ENCODE results near the gene SDF2.
A peak's percentile ranks its signal among the peaks of the same experiment; 100 is the strongest.

Gene SDF2, protein sequence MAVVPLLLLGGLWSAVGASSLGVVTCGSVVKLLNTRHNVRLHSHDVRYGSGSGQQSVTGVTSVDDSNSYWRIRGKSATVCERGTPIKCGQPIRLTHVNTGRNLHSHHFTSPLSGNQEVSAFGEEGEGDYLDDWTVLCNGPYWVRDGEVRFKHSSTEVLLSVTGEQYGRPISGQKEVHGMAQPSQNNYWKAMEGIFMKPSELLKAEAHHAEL
- total RNA-seq: 21.4 to 37.1 (median 29.5) reads per million in 18 experiments

DNA sequence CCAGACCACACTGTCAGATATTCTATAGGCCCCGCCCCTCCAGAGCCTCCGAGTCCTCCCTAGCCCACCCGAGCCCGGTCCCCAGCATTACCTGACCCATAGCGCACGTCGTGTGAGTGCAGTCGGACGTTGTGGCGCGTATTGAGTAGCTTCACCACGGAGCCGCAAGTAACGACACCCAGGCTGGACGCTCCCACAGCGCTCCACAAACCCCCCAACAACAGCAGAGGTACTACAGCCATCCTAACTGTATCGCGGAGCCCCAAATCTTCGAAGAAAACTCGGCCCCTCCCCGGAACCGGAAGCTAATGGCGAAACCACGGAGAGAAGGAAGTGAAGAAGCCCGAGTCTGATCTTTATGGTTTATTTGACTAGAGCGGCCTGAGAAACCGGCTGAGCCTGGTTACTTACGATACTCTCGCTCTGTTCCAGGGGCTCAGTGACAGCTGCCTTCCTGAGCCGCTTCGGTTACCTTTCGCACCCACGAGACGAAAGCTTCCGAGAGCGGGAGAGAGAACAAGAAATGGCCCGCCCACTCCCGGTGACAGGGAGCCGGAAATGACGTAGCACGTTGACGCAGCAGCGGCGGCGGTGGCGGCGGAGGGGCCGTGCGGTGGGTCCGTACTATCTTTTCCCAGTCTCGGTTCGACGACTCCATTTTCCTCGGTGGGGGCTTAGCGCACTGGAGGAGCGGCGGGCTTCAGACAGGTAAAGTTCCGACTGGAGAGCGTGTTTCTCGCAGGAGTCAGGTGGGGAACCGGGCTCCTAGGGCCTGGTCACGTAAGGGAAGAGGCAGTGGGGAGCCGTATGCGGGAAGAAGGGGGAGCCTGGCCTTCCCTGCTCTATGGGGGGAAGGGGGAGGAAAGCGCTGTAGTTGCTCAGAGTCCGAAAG is at the start of gene SDF2, which contains the start of gene SUPT6H:
TSS of gene SDF2 (minus strand) at position 272 of the 892 bp plus-strand sequence. CDS start at position 242, 30 bp downstream.
TSS of gene SUPT6H (plus strand) at position 571 of the 892 bp plus-strand sequence. CDS start 11,197 bp downstream, outside the sequence.
- peak; percentile 90 to 92 for DNase-seq

DNA sequence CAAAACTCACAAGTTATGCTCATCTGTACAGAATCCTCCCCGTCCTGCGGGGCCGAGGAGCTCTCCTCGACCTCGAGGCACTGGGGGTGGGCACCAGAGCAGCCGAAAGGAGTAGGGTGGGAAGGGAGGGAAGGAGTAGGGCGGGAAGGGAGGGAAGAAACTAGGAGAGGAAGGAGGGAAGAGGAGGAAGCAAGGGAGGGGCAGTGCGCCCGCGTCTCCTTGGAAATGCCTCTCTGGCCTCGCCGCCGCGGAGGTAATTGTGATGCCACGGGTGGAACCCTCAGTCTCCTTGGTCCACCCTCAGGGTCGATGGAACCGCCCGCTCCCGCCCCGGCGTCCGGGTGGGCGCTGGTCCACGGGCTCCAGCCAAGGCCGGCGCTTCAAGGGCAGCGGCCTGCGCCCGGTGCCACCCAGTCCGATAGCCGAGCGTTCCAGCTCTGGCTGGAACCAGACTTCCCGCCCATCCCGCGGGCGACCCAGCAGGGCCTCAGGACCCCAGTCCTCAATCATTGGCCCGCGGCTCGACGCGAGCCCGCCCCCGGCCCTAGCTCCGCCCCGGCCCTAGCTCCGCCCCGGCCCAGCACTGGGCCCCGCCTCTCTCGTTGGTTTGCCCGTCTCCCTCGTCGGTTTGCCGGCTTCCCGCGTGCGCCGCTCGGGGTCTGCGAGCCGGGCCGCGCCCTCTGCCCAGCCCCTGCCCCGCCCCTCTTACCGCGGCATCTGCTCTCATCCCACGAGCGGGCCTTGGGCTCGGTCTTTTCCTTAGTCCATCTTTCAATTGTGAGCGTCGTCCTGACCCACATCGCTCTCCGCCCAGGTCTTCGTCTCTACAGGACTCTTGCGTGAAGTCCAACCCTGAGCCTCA is 49.4 kb upstream of the SDF2 start:
- DNase-seq: peak; percentile 83

DNA sequence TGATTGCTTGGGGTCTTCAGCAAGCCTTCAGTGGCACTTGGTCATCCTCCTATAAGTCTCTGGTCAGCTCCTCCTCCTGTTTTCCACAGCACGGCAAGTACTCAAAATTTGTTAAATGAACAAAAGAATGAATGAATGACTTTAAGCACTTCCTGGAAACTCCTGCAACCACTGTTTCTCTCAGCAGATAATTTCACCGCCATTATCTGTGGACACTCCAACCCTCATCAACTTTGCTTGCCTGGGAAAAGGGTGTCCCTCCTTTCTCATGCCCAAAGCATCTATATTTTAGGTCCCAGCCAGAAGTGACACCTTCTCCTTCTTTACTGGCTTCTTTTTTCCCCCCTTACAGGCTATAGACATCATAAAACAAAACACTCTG is 45.6 kb upstream of the SDF2 start:
- DNase-seq: no peak

DNA sequence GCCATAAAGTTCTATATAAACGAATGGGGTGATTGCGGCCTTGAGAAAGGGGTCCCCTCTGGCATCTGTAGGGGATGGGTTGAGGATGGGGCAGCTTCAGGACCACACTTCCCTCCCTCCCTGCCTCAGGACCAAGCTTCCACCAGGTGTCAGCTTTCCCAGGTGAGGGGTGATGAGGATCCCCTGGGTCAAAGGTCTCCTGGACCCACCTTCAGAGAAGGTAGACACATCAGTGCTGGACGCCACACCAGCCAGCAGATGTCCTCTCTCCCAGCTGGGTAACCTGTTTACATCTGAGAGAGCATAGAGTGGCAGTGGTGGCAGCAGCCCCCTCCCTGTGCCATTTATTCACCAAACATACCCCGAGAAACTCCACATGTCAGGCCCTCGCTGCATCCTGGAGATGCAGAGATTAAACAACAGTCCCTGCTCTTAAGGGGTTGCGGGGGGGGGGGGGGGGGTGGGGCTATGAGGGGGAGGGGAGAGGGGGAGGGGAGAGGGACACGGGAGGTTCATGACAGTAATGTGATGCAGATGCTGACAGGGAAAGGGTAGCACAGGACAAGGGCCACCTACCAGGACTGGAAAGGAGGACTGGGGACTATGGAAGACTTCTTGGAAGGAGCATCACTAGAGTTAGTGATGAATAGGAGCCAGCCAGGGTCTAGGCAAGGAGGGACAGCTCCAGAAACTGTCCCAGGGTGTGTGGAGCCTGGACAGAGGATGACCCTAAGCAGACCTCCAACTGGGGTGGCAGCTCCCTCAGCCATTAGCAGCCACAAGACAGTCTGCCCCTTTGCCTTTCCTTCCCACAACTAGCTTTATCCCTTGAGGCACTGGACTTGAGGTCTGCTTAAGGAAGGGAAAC is 45.0 kb upstream of the SDF2 start:
- DNase-seq: no peak

DNA sequence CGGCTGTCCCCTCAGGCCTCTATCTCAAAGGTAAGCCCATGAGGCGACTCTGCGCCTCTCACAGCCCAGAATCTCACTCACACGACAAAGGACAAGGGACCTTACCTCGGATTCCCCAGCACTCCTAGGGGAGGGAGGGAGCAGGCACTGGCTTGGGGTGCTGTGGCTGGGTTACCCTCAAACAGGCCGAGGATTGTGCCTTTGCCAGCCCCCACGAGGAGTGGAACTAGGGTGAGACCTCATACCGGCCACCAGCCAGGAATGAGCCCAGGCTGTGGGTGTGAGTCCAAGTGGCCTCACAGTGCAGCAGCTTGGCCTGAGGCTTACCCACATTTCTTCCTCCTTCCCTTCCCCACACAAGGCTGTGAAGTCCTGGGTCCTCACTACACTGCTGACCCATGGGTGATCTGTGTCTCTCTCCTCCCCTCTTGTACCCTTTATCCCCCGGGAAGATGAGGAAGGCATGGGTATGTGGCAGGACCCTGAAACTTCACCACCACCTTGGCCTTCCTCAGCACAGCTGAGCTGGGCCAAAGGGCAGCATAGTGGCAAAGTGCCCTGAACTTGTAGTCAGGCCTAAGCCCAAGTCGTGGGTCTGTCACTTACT is 44.1 kb upstream of the SDF2 start:
- DNase-seq: no peak

DNA sequence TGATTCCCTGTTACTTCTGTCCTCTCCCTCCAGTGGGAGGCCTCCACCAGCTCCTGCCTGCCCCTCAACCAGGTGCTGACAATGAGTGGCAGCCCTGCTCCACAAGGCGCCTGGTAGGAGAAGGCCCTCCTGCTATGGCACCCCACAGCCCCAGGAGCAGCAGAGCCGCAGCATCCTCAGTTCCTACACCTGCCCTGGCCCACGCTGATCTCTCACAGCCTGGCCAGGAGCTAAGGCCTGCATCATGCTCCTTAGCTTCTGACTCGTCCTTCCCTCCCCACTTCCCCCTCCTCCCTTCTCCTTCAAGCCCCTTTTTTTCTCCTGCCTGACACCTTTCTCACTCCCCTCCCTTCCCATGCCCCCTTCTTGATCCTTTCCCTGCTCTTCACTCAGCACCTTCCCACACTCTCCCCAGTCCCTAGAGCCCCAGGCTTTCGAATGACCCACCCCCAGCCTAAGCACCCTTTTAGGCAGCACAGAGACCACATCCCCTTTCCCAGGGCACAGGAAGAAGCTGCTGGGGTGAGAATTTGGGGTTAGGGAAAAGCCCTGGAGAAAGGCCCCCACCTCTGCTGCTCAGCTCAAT is 43.5 kb upstream of the SDF2 start:
- DNase-seq: no peak

DNA sequence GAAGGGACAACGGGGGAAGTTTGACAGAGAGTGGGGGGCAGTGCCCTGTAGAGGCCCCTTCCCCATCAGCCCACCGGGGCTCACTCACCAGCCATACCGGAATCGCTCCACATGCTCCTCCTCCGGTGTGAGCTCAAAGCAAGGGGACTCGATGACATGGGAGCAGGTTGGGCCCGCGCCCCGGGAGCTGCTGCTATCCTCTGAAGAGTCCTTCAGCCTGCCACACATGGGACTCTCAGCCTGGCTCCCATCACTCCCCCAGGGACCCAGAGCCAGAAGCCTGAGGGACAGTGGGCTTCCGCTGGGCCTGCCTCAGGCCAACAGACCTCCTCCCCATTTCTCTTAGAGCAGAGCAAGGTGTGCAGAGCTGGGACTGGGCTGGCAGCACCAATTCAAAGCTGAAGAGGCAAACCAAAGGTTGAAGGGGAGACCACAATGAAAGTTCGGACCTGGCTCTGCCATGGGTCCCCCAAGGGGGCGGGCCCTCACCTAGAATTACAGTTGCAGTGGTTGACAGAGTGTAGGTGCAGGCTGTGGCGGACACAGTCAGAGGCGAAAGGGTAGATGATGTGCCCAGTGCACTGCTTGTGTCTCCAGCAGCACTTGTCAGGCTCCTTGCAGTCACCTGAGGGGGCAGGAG is 42.6 kb upstream of the SDF2 start:
- DNase-seq: no peak

DNA sequence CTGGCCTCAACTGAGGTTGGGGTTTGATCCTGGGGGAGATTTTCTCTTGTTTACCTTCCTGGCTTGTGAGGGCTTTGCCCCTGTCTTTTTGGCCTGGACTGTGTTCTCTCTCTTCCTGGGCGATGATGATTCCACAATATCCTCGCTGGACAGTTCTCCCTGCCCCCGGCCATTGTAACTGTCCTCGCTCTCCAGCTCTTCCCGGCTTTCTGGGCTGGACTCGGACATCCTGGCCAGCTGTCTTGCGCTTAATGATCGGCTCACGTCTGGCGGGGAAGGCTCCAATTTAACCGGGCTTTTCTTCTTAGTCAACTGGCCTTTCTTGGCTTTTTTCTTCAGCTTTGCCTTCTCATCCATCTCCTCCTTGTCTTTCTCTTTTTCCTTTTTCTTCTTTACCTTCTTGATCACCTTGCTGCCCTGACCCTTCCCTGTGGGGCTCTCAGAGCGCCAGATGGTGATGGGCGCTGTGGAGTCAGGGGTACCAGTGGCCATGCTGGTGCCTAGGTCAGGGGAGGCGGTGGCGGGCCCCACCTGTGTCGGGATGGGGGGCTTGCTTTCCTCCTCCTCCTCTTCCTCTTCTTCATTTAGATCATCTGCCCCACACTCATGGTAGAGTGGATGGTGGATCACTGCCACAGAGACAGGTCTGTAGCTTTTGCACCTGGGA is 42.0 kb upstream of the SDF2 start:
- DNase-seq: no peak

DNA sequence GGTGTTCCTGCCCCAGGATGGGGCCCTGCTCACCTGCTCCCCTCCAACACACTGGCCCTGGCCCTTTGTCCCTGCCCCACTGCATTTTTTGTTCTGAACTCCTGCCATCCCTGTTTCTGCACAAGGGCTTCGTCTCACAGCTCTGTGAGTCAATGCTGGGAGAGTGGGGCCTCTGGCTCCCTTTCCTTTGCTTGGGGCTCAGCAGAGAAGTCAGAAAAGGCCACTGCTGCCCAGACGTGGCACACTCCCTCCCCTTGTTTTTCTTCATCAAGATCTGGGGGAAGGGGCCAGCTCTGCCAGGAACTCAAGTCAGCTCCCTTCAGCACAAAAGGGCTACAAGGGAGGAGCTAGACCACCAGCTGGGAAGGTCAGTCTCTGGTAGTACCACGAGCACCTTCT is 41.0 kb upstream of the SDF2 start:
- DNase-seq: no peak

DNA sequence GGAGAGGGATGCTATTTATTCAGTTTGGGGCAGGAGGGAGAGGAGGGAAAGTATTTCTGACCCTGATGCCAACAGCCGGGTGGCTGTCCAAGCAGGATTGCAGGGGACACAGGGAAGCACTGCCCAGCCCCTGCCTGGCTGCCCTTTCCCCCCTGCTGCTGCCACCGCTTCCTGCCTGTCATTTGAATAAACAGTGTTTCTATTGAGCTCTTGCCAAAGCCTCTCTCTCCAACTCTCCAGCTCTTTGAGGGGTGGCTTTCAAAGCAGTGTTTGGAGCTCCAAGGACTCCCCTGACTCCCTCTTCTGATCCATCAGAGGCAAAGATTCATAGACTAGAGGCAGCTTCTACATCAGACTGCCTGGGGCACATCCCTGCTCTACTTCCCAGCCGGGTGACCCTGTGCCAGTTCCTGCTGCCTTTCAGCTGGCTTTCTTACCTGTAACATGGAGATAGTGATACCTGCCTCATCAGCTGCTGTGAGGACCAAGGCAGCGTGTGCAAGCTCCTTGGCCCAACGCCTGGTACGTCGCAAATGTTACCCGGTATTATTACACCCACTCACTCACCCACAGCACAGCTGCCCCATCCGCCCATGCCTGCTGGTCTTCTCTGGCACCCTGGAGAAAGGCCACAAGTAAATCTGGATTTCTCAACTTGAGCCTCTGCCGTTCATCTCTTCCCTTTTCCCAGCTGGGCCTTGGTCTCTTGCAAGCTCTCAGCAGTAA is 40.5 kb upstream of the SDF2 start:
- no peak for DNase-seq

DNA sequence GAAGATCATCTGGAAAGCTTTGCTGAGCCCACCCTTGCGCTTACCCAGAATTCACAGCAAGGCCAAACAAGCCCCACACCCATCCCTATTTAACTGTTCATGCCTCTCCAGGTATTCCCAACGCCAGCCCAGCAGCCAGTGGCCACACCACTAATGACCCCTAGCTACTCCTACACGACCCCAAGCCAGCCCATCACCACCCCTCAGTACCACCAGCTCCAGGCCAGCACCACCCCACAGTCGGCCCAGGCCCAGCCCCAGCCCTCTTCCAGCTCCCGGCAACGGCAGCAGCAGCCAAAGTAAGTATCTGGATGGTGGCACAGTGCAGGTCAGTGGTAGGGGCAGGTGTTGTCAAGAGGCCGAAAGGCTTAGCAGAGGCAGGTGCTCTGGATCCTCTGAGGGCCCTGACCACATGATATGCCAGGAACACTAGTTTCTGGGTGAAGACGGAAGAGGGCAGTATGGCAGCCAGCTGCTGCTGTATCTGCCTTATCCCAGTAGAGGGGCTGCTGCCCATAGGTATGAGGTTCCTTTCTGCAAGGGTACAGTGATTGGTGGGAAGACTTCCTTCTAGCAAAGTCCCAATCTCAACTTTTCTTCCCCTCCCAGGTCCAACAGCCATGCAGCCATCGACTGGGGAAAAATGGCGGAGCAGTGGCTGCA is 39.3 kb upstream of the SDF2 start:
- DNase-seq: no peak

DNA sequence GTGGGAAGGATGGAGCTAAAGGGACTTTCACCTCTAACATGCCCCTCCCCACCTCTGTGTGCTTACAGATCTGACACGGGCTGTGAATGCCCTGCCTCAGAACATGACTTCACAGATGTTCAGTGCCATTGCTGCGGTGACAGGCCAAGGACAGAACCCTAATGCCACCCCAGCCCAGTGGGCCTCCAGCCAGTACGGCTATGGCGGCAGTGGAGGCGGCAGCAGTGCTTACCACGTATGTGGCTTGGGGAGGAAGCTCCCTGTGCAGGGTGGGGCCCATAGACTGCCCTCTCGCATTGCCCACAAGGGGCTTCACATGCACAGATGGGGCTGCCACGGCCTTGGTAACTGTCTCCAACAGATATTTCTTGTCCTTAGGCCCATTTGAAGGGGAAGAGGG is 38.6 kb upstream of the SDF2 start:
- DNase-seq: no peak

DNA sequence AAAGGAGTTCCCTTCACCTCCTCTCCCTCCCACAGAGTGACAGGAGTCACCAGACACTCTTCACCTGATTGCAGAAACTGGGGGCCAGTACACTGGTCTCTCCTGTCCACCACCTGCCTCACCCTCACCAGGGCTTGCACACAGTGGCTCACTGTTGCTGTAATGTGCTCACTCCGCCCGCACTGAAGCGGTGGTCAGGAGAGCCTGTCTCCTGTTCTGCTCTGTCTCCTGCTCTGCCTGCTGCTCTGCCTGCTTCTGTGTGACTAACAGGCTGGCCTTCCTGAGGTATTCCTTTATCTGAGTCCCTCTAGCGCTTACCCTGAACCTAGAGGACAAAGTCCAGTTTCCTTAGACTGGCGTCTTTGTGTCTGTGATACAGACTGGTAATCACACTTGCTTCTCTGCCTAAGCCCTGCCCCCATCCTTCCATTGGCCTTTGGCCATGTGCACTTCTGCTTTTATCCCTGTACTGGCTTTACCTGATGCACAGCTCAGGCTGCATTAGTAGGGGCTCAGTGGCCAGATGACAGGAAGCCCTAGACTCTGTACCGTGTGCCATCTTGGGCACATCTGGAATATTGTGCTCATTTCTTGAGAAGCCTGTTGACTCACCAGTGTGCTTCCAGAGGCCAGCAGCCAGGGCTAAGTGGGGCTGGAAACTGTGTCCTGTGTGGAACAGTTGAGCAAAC is 36.7 kb upstream of the SDF2 start:
- no peak for DNase-seq

DNA sequence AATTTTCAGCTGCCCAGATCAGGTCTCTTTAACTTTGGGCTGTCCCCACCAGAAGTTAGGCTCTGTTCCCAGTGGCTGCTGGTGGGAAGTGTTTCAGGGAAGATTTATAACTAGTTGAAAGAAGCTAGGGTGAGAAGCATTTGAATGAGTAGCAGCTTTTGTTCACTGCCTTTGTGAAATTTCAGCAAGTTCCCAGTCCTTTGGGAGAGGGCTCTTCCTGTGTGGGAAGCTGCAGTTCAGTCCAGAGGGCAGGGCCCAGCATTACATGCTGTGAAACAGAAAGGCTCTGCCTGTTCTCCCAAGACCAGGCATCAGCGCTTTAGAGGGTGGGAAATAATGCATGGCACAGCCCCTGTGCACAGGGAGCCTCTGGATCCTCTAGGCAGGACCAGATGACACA is 32.2 kb upstream of the SDF2 start:
- DNase-seq: no peak

DNA sequence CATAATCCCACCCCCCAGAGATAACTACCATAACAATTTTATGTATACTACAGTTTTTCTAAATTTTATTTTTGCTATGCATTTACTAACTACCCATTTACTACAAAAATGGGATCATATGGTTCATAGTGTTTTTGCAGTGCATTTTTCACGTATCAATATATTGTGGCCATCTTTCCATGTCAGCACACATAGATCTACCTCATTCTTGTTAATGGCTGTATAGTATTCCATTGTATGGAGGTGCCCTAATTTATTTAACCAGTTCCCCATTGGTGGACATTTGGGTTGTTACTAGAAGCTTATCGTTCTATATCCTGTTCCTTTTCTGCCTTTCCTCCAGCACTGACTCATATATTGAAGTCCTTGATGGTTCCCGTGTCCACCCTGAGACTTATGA is 27.3 kb upstream of the SDF2 start:
- no peak for DNase-seq

DNA sequence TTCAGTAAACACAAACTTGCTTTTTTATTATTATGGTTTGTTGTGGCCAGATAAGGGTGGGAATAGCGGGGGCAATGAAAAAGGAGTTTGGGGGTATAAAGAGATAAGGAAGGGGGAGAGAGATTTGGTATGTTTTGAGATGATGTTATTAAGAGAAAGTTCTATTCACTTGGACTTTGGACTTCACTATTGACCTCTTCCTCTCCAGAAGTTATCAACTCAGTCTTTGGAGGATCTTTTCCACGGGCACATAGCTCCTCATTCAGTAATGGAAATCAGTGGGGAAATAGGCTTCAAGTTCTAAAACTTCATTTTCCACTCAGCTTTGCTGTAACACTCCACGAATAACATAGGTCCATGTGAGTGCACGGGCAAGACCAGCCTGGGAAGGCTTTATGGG is 26.8 kb upstream of the SDF2 start:
- no peak for DNase-seq

DNA sequence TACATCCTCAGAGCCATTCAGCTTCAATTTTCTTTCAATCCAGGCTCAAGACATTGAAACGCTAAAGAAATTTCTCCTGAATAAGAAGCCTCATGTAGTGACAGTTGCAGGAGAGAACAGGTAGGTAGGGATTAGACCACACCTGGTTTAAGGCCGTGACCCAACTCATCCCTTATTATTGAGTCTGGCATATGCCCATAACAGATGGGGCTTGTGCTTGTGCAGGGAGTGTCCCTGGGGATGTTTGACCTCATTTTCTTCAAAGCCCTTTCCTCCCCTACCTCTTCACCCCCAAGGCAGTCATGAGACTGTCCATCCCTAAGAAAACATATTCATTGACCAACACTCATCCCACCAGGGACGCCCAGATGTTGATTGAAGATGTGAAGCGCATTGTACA is 24.6 kb upstream of the SDF2 start:
- no peak for DNase-seq

DNA sequence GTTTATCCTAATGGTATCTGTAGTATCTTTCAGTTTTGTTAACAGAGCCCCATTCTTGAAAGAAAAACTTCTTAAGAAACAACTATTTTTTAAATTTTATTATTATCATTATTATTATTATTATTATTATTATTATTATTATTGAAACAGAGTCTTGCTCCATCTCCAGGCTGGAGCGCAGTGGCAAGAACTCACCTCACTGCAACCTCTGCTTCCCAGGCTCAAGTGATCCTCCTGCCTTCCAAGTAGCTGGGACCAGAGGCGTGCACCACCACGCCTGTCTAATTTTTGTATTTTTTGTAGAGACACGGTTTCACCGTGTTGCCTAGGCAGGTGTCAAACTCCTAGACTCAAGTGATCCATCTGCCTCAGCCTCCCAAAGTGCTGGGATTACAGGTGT is 23.7 kb upstream of the SDF2 start:
- no peak for DNase-seq

All from inflammatory macrophage (primary cell).